Psoas muscle (tissue), 8 donors: Measurements from ENCODE around the gene DLG3. TPM values are rescaled to one million over a fixed set of nuclear protein-coding genes. Genes with fewer than 3 reads are reported as not detected.

ENCODE experiments used
- ATAC-seq, 4 donors: fragments of 200-7000 bp; cut with Tn5 transposase; one replicate each; pipeline ENCODE4 v1.9.1; 2020; ENCODE audit warnings: moderate library complexity in 3 of 4, mild to moderate bottlenecking in 2 of 4
- DNase-seq, 2 donors: peaks; one replicate each; pipeline ENCODE4 v3.0.0-alpha.2; 2020
- H3K27ac ChIP-seq: fragments of 200-600 bp; one replicate; pipeline ENCODE4 v1.8.0; 2022
- H3K27me3 ChIP-seq, 3 donors: fragments of 200-600 bp in 1 of 3; one replicate each; pipeline versions ENCODE4 v1.6.1 to v1.8.0; 2013 to 2022; ENCODE audit warnings: low read length in 2 of 3, mild to moderate bottlenecking in 2 of 3, moderate library complexity in 1 of 3; ENCODE audit not compliant: insufficient read depth in 3 of 3
- H3K36me3 ChIP-seq, 2 donors: fragments of 200-600 bp in 1 of 2; one replicate each; pipeline versions ENCODE4 v1.6.1 to v1.8.0; 2013 to 2022; ENCODE audit warnings: low read depth in 1 of 2, mild to moderate bottlenecking in 1 of 2, moderate library complexity in 1 of 2; ENCODE audit not compliant: insufficient read depth in 1 of 2
- H3K4me1 ChIP-seq: fragments of 200-600 bp; one replicate; pipeline ENCODE4 v1.8.0; 2022
- H3K4me3 ChIP-seq: fragments of 200-600 bp; one replicate; pipeline ENCODE4 v1.8.0; 2022; ENCODE audit warnings: mild to moderate bottlenecking
- H3K9me3 ChIP-seq: fragments of 200-600 bp; one replicate; pipeline ENCODE4 v1.8.0; 2022
- WGBS, 3 donors: extraction: QIAGEN DNeasy Blood & Tissue Kit; methylation state at CpG; one replicate each; pipeline versions ENCODE4 v1.1.6 to v1.1.7; 2013; 5-methylcytosine and 5-hydroxymethylcytosine counted together
- intact Hi-C, 2 donors: fragments of 100-400 bp; cut with DNase I; formaldehyde crosslinking; loops; one replicate each; pipeline versions ENCODE4 v1.11.0 to v1.14.2; 2022
- polyA plus RNA-seq, 3 donors: library from polyadenylated mRNA; stranded (reverse); fragments of 200-250 nt; gene quantifications; one replicate each; pipeline ENCODE4 v1.2.3, GENCODE V29; 2013
- total RNA-seq, 4 donors: library from RNA; stranded (reverse); fragmentation: NEBNext Ultra II Directional in 2 of 4; extraction: Animal tissue kit (Norgen Biotek cat#: 25700) in 2 of 4; gene quantifications; one replicate each; pipeline versions ENCODE4 v1.2.1 to v1.2.4, GENCODE V29; 2021 to 2023
- TF ChIP-seq, protein P1 (sequence below): fragments of 200-600 bp; IDR thresholded peaks from one replicate; pipeline ENCODE4 v1.8.0; 2022; ENCODE audit warnings: antibody characterized with exemption
- donor health status: healthy with polysubstance abuse.
- donor health status: DM: no; HTN: no; CAD: no; lungs with moderate emphysema.
- donor health status: Bipolar disorder and iron deficiency.
- donor health status: healthy.
- donor health status: DM: yes; HTN: yes; CAD: no.
- donor health status: DM: no; HTN: no; CAD: no.
- donor health status: DM: no; HTN: no; CAD: no.
- donor health status: DM: yes; HTN: yes; CAD: no.

Gene DLG3
- total and polyA plus RNA-seq, 7 donors: 0.27 to 1.6 (median 1.2) TPM

DNA sequence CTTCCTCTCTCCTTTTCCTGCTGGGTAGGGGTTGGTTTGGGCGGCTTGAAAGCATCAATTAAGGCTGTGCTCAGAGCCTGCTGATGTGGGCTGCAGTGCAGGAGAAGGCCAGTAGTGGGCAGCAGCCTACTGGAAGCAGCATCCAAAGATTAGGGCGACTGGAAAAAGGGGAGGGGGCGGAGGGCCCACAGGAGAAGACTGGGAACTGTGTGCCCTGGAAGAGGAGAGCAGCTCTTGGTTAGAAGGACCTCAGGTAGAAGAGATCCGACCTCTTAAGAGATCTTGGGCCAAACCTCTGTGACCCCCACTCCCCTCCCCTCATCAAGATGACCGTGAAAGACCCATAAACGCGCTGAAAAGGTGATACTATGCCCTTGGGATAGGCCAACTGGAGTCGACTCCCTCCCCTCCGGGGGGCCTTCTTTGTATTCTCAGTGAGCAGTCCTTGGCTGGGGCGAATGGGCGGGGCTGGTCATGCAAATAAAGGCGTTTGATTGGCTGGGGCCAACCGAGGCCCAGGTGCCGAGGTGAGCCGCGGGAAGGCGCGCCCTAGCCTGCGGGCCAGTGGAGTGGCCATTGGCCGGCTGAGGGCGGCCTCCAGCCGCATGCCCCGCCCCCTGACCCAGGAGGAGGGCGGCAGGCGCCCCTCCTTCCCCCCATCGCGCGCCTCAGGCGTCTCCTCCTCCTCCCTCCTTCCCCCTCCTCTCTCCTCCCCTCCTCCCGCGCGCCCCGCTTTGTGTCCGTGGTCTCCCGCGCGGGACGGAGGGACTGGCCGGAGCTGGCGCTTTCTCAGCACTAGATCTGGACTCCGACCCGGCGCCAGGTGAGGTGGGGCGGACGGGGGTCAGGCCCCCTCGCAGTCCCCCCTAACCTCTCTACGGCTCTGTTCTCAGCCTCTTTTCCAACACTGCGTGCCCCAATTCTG, 10.1 kb downstream of the DLG3 start:
- H3K36me3 ChIP-seq: no peaks in the 10 kb centered on the region
- 9 to 38% (median 13%) methylated on average over 11 to 40 of the region's 48 CpGs for WGBS, 3 donors
- ATAC-seq: peak; percentile 50 to 76 (median 64)
- TF ChIP-seq, protein P1, sequence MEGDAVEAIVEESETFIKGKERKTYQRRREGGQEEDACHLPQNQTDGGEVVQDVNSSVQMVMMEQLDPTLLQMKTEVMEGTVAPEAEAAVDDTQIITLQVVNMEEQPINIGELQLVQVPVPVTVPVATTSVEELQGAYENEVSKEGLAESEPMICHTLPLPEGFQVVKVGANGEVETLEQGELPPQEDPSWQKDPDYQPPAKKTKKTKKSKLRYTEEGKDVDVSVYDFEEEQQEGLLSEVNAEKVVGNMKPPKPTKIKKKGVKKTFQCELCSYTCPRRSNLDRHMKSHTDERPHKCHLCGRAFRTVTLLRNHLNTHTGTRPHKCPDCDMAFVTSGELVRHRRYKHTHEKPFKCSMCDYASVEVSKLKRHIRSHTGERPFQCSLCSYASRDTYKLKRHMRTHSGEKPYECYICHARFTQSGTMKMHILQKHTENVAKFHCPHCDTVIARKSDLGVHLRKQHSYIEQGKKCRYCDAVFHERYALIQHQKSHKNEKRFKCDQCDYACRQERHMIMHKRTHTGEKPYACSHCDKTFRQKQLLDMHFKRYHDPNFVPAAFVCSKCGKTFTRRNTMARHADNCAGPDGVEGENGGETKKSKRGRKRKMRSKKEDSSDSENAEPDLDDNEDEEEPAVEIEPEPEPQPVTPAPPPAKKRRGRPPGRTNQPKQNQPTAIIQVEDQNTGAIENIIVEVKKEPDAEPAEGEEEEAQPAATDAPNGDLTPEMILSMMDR: peak; percentile 54
- no peak overlapping the region for H3K27ac ChIP-seq
- no peaks in the 10 kb centered on the region for H3K9me3 ChIP-seq
- intact Hi-C loops: loop anchor here in 1 of 2 donors (5.0 to 10.0 kb wide), 3 partner anchors 103 to 720 kb away; no protein-coding TSS in a partner anchor
- H3K4me3 ChIP-seq: peak overlapping the region; percentile 48
- peaks cover 0 to 22% (median 0%) of the 10 kb centered on the region in 3 donors for H3K27me3 ChIP-seq
- no peaks in the 10 kb centered on the region for H3K4me1 ChIP-seq
- DNase-seq: peak in 1 of 2 donors; percentile 47

GRCh38 chrX:70455366-70456202, 10.9 kb downstream of the DLG3 start:
- Histone ChIP-seq H3K36me3 (no peaks in the 10 kb centered on the region), H3K4me1 (no peaks in the 10 kb centered on the region), H3K27me3 (peaks cover 0 to 22% (median 0%) of the 10 kb centered on the region in 3 donors), H3K9me3 (no peaks in the 10 kb centered on the region), H3K27ac (no peak overlapping the region), H3K4me3 (peak overlapping the region; percentile 48)
- ATAC-seq (no peak), DNase-seq (no peak)
- TF ChIP-seq, protein P1: no peak
- intact Hi-C loops: loop anchor here in 1 of 2 donors (10.0 kb wide), 2 partner anchors 209 to 719 kb away; no protein-coding TSS in a partner anchor
- WGBS, 3 donors: 52 to 57% (median 55%) methylated on average over 12 to 32 of the region's 32 CpGs

DNA sequence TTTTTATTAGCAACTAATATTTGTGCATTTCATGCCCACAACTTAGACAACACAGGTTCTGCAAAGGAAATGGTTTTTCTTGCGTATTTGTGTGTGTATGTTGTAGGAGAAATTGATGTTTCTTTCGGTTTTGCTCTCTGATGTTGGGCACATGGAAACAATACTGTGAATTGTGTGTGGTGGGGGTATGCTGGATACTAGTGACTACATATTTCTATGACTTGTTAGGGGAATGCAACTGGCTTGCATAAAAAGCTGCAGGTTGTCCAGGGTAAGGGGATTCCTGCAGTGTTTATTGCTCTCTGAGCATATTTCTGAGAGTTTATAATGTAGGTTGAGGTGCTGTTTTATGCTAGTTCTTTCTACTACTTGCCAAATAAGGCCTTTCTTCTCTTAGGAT, 11.6 kb downstream of the DLG3 start:
- Histone ChIP-seq H3K9me3 (no peaks in the 10 kb centered on the region), H3K4me3 (no peak overlapping the region), H3K36me3 (no peaks in the 10 kb centered on the region), H3K4me1 (no peaks in the 10 kb centered on the region), H3K27ac (no peak overlapping the region), H3K27me3 (peaks cover 0 to 22% (median 0%) of the 10 kb centered on the region in 3 donors)
- ATAC-seq (no peak), DNase-seq (no peak)
- TF ChIP-seq, protein P1: no peak
- intact Hi-C loops: loop anchor here in 1 of 2 donors (10.0 kb wide), 2 partner anchors 209 to 719 kb away; no protein-coding TSS in a partner anchor
- 56 to 74% (median 71%) methylated on average over 2 of the region's 2 CpGs for WGBS, 3 donors

DNA sequence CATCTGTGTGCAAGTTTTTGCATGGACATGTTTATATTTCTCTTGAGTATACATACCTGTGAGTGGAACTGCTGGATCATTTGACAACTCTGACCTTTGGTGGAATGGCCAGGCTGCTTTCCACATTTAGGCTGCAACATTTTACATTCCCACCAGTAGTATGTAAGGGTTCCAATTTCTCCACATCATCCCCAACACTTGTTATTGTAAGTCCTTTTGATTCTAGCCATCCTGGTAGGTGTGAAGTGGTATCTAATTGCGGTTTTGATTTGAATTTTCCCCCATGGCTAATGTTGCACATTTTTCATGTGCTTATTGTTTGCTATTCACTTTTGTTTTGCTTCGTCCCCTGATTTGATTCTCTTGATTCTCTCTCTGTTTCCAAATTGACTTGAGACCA, 16.4 kb downstream of the DLG3 start:
- intact Hi-C loops: no loop called here
- H3K36me3 ChIP-seq: no peaks in the 10 kb centered on the region
- H3K9me3 ChIP-seq: no peaks in the 10 kb centered on the region
- no peak overlapping the region for H3K4me3 ChIP-seq
- whole genome bisulfite sequencing, 3 donors: 76 to 95% (median 92%) methylated on average over 2 of the region's 2 CpGs
- ATAC-seq (no peak), DNase-seq (no peak)
- H3K27ac ChIP-seq: no peak overlapping the region
- H3K27me3 ChIP-seq: peaks cover 0 to 18% (median 0%) of the 10 kb centered on the region in 3 donors
- TF ChIP-seq, protein P1: no peak
- H3K4me1 ChIP-seq: no peaks in the 10 kb centered on the region
